HepG2 (cell line): ENCODE measurements around the gene KCNQ5.

Experiments
- ARNTL ChIP-seq: sonication (generic); formaldehyde crosslinking; IDR thresholded peaks from 2 replicates; pipeline ENCODE4 v1.4.0; 2020; ENCODE audit warnings: mild to moderate bottlenecking, missing genetic modification reagents
- ATF3 ChIP-seq: sonication (generic); formaldehyde crosslinking; IDR thresholded peaks from 2 replicates; pipeline ENCODE4 v1.4.0; 2020; ENCODE audit warnings: missing genetic modification reagents
- BCL3 ChIP-seq: sonication (generic); formaldehyde crosslinking; IDR thresholded peaks from 2 replicates; pipeline ENCODE4 v1.5.1; 2020; ENCODE audit warnings: mild to moderate bottlenecking, missing genetic modification reagents, moderate library complexity
- BHLHE40 ChIP-seq: IDR thresholded peaks from 2 replicates; pipeline ENCODE4 v1.6.1; 2011; ENCODE audit warnings: low read length, improper control_type of control experiment
- DBP ChIP-seq: sonication (generic); formaldehyde crosslinking; IDR thresholded peaks from 2 replicates; pipeline ENCODE4 v1.4.0; 2020; ENCODE audit warnings: missing genetic modification reagents; ENCODE audit errors: not compliant biosample characterization
- HOXA3 ChIP-seq: sonication (generic); formaldehyde crosslinking; IDR thresholded peaks from 2 replicates; pipeline ENCODE4 v1.5.0; 2020; ENCODE audit warnings: missing genetic modification reagents
- JDP2 ChIP-seq: sonication (generic); formaldehyde crosslinking; IDR thresholded peaks from 2 replicates; pipeline ENCODE4 v1.8.1; 2022; ENCODE audit warnings: missing genetic modification reagents, borderline replicate concordance
- KMT2A ChIP-seq: sonication (generic); formaldehyde crosslinking; IDR thresholded peaks from 2 replicates; pipeline ENCODE4 v1.4.0; 2020; ENCODE audit warnings: missing genetic modification reagents
- MAFK ChIP-seq, 2 experiments: IDR thresholded peaks in 1 of 2; conservative IDR thresholded peaks in 1 of 2; 2 replicates each; pipeline ENCODE4 v1.6.1; 2011; ENCODE audit warnings: improper control_type of control experiment in 2 of 2, low read length in 2 of 2
- ZFYVE20 ChIP-seq: sonication (generic); formaldehyde crosslinking; IDR thresholded peaks from 2 replicates; pipeline ENCODE4 v1.8.0; 2023; ENCODE audit warnings: low read depth, mild to moderate bottlenecking, moderate library complexity, missing genetic modification reagents, borderline replicate concordance
- ZNF253 ChIP-seq: sonication (generic); formaldehyde crosslinking; IDR thresholded peaks from 2 replicates; pipeline ENCODE4 v1.8.0; 2022; ENCODE audit warnings: mild to moderate bottlenecking, missing genetic modification reagents, borderline replicate concordance
- ZNF589 ChIP-seq: sonication (generic); formaldehyde crosslinking; conservative IDR thresholded peaks from 2 replicates; pipeline ENCODE4 v1.8.0; 2022; ENCODE audit warnings: mild to moderate bottlenecking, moderate library complexity, missing genetic modification reagents
- ZNF687 ChIP-seq: sonication (generic); formaldehyde crosslinking; IDR thresholded peaks from 2 replicates; pipeline ENCODE4 v1.5.1; 2020; ENCODE audit warnings: mild to moderate bottlenecking, missing genetic modification reagents, moderate library complexity

GRCh38 chr6:72861935-72862432 is 240.1 kb downstream of the KCNQ5 start:
- TF ChIP-seq JDP2 (CRISPR knock-in tag) (no peak), ARNTL (CRISPR knock-in tag) (no peak), ZNF253 (CRISPR knock-in tag) (no peak), KMT2A (CRISPR knock-in tag) (no peak), ZNF589 (CRISPR knock-in tag) (no peak), ATF3 (no peak), ZNF687 (CRISPR knock-in tag) (no peak), MAFK (conservative IDR thresholded peaks at IDR 0.05 in 1 of 2, IDR thresholded peaks at IDR 0.05 in 1 of 2; ENCODE audit: low read length in 2 of 2) (no peak), ZFYVE20 (CRISPR knock-in tag) (no peak), BHLHE40 (no peak), DBP (CRISPR knock-in tag) (no peak), BCL3 (CRISPR knock-in tag) (no peak), HOXA3 (no peak)
